Cardiac fibroblast (primary cell): ENCODE results near the gene ITSN1.
"Not testable (repeated sequence)": the region's sequence is repeated elsewhere in the genome, so short reads cannot be mapped to it uniquely, and the experiment has no call there.

ENCODE experiments used
- DNase-seq, 2 donors: peaks; one replicate each; pipeline versions ENCODE4 v3.0.0 to v3.0.0-alpha.2; 2010; ENCODE audit warnings: low read depth in 2 of 2
- H3K4me3 ChIP-seq, 2 donors: replicated peaks in 1 of 2; 1 replicate in 1 of 2; 2 replicates in 1 of 2; pipeline ENCODE4 v1.5.1; 2011; ENCODE audit warnings: low read depth in 2 of 2, low read length in 2 of 2, mild to moderate bottlenecking in 2 of 2, moderate library complexity in 1 of 2
- TF ChIP-seq, protein P1 (sequence below): IDR thresholded peaks from one replicate; pipeline ENCODE4 v1.5.1; 2011; ENCODE audit warnings: low read depth, mild to moderate bottlenecking, low read length, inconsistent platforms

Gene ITSN1

DNA sequence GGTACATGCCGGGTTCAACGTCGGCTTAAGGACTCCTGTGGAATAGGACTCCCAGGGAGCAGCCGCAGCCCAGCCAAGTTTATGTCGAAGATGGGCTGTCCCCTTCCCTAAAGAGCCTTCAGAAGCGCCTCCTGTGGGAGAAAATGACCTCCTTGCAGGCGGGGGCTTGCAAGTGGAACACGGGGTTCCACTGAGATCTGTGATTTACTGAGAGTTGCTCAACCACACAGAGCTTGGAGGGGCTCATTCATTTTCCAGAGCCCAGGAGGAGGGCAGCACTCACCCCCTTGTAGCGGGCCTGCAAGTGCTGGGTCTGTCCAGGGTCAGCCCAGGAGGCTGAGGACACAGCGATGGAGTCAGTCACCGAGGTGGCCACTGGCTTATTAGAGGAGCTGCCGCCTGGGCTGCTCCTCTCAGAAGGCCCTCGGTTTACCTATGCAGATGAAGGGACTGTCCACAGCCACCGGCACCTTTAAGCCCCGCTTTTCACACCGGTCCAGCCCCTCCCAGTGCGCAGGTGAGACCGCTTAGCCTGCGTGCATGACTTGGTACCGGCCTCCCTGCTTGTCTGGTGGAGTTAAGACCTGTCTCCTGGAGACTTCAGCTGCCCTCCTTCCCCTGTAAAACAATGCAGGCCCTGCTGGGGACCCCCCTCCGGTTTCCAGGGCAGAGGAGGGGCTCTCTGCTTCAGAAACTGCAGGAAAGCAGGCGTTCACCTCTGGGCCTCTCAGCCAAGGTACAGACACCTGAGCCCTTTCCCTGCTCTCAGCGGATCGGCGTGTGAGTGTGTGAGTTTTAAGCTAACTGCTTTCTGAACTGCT, 215.8 kb downstream of the ITSN1 start:
- TF ChIP-seq, protein P1, sequence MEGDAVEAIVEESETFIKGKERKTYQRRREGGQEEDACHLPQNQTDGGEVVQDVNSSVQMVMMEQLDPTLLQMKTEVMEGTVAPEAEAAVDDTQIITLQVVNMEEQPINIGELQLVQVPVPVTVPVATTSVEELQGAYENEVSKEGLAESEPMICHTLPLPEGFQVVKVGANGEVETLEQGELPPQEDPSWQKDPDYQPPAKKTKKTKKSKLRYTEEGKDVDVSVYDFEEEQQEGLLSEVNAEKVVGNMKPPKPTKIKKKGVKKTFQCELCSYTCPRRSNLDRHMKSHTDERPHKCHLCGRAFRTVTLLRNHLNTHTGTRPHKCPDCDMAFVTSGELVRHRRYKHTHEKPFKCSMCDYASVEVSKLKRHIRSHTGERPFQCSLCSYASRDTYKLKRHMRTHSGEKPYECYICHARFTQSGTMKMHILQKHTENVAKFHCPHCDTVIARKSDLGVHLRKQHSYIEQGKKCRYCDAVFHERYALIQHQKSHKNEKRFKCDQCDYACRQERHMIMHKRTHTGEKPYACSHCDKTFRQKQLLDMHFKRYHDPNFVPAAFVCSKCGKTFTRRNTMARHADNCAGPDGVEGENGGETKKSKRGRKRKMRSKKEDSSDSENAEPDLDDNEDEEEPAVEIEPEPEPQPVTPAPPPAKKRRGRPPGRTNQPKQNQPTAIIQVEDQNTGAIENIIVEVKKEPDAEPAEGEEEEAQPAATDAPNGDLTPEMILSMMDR: no peak

DNA sequence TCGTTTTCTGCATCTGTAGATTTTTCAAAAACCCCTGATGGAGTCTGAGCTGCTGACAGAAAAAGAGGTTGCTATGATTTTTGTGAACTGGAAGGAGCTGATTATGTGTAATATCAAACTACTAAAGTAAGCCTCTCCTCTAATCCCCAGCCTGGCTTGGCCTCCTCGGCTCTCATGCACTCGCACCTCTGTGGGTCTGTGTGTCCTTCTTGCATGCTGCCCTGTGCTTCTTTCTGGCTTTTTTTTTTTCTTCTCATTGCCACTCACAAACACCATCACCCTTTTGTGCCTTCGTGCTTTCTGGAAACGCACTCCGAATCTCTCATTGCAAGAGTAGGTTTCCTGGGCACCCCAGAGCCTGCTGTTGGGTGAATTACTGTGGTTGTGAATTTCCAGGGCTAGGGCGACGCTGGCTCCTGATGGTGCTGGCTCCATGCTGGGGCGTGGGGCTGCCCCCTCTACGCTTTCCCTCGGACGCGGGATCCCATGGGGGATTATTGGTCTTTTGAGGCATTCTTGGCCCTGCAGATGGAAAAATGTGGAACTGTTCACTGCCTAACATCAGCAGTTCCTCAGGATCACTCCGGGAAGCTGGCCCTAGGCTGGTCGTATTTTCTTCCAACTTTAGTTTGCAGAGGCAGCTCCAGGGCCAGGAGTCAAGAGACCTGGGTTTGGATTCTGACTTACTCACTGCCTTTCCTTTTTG, 216.5 kb downstream of the ITSN1 start:
- DNase-seq: no peak
- H3K4me3 ChIP-seq: no peak overlapping the region
- TF ChIP-seq, protein P1: no peak

More for the DNA sequence above, 215.8 kb downstream of the ITSN1 start:
- no peak for DNase-seq
- no peak overlapping the region for H3K4me3 ChIP-seq

DNA sequence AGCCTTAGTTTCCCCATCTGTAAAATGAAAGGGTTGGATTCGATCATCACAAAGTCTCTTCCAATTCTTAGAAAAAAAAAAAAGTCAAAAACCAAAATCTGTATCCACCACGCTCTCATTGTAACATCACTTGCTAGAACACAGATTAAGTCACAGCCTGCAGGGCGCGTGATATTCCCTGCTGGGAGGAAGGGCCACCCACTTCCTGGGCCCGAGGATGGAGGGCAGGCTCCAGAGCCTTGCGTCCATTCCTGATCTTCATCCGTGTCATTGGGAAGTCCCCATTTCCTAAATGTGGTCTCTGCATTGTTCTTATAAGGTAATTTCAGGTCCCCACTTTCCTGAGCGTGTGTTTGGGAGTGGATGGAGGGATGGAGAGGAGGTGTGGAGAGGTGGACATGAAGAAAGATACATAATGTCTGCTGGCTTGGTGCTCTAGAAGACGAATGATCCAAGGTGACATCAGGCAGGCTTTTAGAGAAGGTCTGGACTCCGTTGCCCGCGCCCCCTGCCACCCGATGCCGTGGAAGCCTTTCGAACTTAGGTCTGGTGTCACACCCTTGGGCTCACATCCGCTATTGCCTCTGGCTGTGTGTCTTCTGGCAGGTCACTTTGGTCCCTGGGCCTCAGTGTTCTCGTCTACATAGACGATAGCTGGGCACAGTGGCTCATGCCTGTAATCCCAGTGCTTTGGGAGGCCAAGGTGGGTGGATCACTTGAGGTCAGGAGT, 217.2 kb downstream of the ITSN1 start:
- H3K4me3 ChIP-seq: no peak overlapping the region
- DNase-seq: no peak
- TF ChIP-seq, protein P1: no peak

DNA sequence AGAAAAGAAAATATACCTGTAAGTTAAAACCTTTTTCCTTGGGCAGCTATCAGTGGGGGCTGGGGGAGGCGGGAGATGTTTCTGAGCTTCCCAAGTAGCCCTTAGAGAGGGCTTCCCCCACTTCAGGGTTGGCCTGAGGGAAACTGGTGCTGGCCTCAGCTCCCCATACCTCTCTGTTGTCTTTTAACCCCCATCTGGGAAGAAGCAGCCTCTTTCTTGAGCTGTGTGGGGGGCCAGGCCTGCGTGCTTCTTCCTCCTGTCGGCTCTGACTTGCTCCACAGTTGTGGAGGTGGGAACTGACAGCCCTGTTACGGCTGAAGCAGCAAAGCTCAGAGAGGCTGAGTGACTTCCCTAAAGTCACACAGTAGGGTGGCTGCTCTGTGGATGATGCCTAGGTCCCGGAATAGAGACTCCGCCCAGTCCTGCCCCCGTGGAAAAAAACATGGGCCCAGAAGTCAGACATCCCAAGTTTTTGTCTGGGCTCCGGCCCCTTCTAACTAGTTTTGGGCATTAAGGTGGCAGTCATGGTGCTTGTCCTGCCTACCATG, 218.1 kb downstream of the ITSN1 start:
- no peak overlapping the region for H3K4me3 ChIP-seq
- DNase-seq: no peak
- TF ChIP-seq, protein P1: no peak

DNA sequence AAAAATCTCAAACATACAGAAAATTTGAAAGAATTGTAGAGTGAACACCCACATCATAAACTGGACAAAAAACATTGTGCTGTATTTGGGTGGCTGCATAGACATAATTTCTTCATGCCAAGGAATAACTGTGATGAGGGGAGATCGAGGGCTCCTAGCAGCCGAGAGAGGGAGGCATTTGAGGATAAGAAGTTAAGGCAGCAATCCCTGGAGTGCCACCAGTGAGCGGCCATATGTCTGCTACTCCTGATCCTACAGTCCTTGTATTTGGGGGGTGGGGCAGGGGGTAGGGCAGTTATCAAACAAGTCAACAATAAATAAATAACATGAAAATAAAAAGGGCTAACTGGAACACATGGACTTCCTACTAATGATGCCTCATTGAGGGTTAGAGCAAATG, 218.8 kb downstream of the ITSN1 start:
- TF ChIP-seq, protein P1: no peak
- H3K4me3 ChIP-seq: no peak overlapping the region
- DNase-seq: no peak

DNA sequence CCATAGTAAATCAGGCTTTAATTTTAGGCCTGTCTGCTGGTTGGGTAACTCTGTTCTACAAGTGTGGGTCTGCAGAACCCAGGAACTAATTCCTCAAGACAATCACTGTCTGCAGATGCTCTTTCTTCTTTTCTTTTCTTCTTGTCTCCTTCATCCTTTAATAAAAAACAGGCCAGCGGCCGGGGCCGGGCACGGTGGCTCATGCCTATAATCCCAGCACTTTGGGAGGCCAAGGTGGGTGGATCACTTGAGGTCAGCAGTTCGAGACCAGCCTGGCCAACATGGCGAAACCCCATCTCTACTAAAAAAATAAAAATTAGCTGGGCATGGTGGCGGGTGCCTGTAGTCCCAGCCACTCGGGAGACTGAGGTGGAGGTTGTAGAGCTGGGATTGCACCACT, 220.9 kb downstream of the ITSN1 start:
- DNase-seq, H3K4me3 ChIP-seq: not testable (repeated sequence)
